GM06990 (cell line): ENCODE measurements around the gene MT1E.

Experiments
- DNase-seq: peaks from one replicate; pipeline ENCODE4 v3.0.0-alpha.2; 2011; ENCODE audit not compliant: insufficient read length; ENCODE audit errors: extremely low read depth
- H3K27me3 ChIP-seq: replicated peaks from 2 replicates; pipeline ENCODE4 v1.6.0; 2011; ENCODE audit warnings: low read length; ENCODE audit not compliant: control insufficient read depth, insufficient read depth
- H3K36me3 ChIP-seq: 2 replicates; pipeline ENCODE4 v1.5.1; 2011; ENCODE audit warnings: low read length; ENCODE audit not compliant: control insufficient read depth, insufficient read depth
- H3K4me3 ChIP-seq: replicated peaks from 2 replicates; pipeline ENCODE4 v1.5.1; 2011; ENCODE audit warnings: low read depth, mild to moderate bottlenecking, control low read depth, low read length
- TF ChIP-seq, protein P1 (sequence below): IDR thresholded peaks from 2 replicates; pipeline ENCODE4 v1.5.1; 2011; ENCODE audit warnings: low read length, control low read depth, mild to moderate bottlenecking, inconsistent platforms; ENCODE audit not compliant: insufficient read depth, poor library complexity, severe bottlenecking

MT1E gene

DNA sequence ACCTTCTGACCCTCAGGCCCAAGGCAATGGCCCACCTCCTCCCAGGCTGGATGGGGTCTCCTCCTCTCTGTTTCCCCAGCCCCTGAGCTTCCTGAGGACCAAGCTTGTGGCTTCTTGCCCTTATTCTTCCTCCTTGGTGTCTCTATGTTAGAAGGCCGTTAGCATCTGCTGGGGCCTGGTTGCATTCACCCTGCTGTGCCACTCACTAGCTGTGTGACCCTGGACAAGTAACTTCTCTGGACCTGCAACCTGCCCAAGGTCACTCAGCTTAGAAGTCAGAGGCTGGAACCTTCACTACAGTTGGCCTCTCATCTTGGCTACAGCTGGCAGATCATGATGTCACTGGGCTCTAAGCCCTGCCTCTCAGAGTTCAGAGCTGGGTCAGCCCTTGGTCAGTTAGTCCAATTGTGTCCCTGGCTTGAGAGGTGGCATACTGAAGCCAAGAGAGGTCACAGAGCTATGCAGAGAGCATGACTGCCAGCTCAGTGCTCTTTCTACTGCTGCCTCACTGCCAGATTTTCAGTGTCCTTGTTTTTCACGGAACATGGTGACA lies 14.2 kb upstream of the MT1E start:
- Histone ChIP-seq H3K4me3 (no peak overlapping the region), H3K27me3 (no peaks in the 10 kb centered on the region), H3K36me3 (no peaks in the 10 kb centered on the region)
- TF ChIP-seq, protein P1, sequence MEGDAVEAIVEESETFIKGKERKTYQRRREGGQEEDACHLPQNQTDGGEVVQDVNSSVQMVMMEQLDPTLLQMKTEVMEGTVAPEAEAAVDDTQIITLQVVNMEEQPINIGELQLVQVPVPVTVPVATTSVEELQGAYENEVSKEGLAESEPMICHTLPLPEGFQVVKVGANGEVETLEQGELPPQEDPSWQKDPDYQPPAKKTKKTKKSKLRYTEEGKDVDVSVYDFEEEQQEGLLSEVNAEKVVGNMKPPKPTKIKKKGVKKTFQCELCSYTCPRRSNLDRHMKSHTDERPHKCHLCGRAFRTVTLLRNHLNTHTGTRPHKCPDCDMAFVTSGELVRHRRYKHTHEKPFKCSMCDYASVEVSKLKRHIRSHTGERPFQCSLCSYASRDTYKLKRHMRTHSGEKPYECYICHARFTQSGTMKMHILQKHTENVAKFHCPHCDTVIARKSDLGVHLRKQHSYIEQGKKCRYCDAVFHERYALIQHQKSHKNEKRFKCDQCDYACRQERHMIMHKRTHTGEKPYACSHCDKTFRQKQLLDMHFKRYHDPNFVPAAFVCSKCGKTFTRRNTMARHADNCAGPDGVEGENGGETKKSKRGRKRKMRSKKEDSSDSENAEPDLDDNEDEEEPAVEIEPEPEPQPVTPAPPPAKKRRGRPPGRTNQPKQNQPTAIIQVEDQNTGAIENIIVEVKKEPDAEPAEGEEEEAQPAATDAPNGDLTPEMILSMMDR: no peak
- no peak for DNase-seq

DNA sequence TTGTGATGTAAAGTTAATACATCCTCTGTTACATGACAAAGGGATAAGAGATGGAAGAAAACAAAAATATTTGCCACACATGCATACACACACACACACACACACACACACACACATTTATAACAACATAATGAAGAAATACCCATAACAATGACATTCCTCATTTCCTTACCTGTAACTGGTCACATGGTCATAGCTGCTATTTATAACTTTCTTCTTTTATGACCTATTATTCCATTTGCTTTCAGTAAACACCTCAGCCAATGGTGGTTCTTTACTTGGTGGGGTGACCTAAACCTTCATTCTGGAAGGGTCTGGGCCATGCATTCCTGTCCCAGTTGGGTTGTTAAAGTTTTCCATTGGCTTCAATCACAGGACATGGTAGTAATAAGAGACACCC lies 11.9 kb upstream of the MT1E start:
- no peak for DNase-seq
- Histone ChIP-seq H3K4me3 (no peak overlapping the region), H3K36me3 (no peaks in the 10 kb centered on the region), H3K27me3 (no peaks in the 10 kb centered on the region; the same call in 1 of the 2 replicates)
- TF ChIP-seq, protein P1: no peak

DNA sequence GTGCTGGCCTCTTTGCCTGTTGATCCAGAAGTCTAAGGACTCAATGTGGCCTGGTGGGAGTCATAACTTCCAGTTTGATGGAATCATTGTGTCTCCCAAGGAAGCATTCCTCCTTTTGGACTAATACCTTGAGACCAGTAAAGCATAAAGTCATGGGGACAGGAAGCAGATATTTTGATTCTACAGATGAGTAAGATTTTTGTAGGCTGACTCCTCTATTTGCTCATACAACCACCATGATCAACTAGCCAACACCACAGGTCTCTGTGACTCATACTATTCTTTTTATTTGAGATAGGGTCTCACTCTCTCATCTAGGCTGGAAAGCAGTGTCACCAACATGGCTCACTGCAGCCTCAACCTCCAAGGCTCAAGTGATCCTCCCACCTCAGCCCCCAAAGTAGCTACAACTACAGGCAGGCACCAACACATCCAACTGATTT lies 11.0 kb upstream of the MT1E start:
- no peaks in the 10 kb centered on the region for H3K36me3 ChIP-seq
- no peaks in the 10 kb centered on the region; the same call in 1 of the 2 replicates for H3K27me3 ChIP-seq
- no peak overlapping the region for H3K4me3 ChIP-seq
- DNase-seq: no peak
- TF ChIP-seq, protein P1: no peak

DNA sequence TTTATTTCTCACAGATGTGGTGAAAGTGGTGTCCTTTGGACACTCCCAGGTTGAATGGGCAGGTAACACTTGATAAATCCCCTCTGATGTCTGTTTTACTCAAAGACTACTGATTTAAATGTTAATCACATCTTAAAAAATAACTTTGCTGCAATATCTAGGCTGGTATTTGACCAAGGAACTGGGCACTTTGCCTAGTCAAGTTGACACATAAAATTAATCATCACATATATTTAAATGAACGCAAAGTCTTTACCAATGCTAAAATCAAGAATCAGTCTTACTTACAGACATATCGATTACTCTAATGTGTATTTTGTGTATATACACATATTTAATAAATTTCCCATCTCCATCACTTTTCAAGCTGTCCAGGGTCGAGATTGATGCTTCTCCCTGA lies 10.2 kb upstream of the MT1E start:
- no peaks in the 10 kb centered on the region for H3K36me3 ChIP-seq
- TF ChIP-seq, protein P1: no peak
- no peak overlapping the region for H3K4me3 ChIP-seq
- H3K27me3 ChIP-seq: no peaks in the 10 kb centered on the region; the same call in 1 of the 2 replicates
- no peak for DNase-seq

DNA sequence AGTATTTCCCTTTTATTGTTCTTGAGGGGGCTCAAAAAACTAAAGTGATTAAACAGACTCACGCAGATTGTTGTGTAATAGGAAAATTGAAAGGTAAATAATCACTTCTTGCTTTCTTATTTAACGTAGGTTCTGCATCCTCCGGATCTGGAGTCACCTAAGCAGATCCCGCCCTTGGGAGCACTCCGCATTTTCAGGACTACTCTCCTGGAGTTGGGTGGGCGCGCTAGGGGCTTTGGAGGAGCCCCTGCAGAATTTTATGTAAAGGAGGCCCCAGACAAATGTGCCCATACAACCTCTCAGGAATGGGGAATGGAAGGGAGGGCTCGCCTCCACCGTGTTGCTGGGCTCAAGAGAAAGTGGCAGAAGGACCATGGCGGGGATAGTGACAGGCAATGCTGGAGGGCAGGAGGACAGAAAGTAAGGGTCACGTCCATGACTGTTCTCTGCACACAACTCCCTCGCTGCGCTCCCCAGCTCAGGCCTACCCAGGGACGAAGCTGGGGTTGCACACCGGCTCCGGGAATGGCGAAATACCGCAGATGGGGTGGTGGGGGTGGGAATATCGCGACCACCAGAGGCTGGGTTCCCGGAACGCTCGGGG lies 8.9 kb upstream of the MT1E start:
- Histone ChIP-seq H3K27me3 (no peaks in the 10 kb centered on the region; the same call in 1 of the 2 replicates), H3K4me3 (no peak overlapping the region), H3K36me3 (no peaks in the 10 kb centered on the region)
- TF ChIP-seq, protein P1: no peak
- DNase-seq: no peak
